IMR-90 (cell line): ENCODE data around the gene KDR.

ENCODE experiments used
- BHLHE40 ChIP-seq: fragments of 150-350 bp; IDR thresholded peaks from 2 replicates; pipeline ENCODE4 v1.6.1; 2016; ENCODE audit warnings: mild to moderate bottlenecking, low read depth, low read length
- CTCF ChIP-seq: conservative IDR thresholded peaks from 2 replicates; pipeline ENCODE4 v1.5.1; 2012; ENCODE audit warnings: mild to moderate bottlenecking, low read depth, low read length, improper control_type of control experiment
- MAFK ChIP-seq: IDR thresholded peaks from 2 replicates; pipeline ENCODE4 v1.6.1; 2012; ENCODE audit warnings: low read depth, low read length, improper control_type of control experiment
- MXI1 ChIP-seq: IDR thresholded peaks from 2 replicates; pipeline ENCODE4 v1.6.1; 2012; ENCODE audit warnings: low read depth, mild to moderate bottlenecking, low read length, moderate library complexity, borderline replicate concordance
- POLR2A ChIP-seq: IDR thresholded peaks from 2 replicates; pipeline ENCODE4 v1.6.1; 2012; ENCODE audit warnings: mild to moderate bottlenecking, low read depth, low read length
- RFX5 ChIP-seq: IDR thresholded peaks from 2 replicates; pipeline ENCODE4 v1.8.0; 2012; ENCODE audit warnings: low read depth, mild to moderate bottlenecking, low read length, moderate library complexity

- TF ChIP-seq CTCF (no peak), MXI1 (no peak), BHLHE40 (no peak), RFX5 (no peak), POLR2A (no peak), MAFK (no peak)
Observed at GRCh38 chr4:55079451-55080173, 45.8 kb downstream of the KDR start.
